ENCODE measurements around the gene SLC25A41.

The SLC25A41 gene

DNA sequence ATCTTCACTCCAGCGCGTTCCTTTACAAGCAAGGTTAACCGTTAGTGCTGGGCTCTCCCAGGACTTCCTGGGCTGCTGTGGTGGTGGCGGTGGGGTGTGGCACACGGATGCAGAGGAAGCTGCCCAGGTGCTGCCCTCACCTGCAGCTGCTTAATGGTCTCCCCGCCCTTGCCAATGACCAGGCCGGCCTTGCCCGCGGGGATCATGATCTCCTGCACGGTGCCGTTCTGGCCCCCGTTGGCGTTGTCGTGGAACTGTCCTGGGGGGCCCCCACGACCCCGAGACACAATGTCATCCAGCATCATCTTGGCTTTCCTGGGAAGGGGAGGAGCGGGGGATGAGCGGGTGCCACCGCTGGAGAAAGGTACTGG is 15.0 kb downstream of the SLC25A41 start:
- Histone ChIP-seq H3K79me2 (ENCODE audit: insufficient read depth, low read length) (peaks cover 37% of the 10 kb centered on the region), H3K9ac (ENCODE audit: low read length) (no peak overlapping the region), H4K20me1 (ENCODE audit: insufficient read depth, low read length) (no peaks in the 10 kb centered on the region), H3K4me2 (ENCODE audit: low read length) (no peak overlapping the region), H3F3A (ENCODE audit: insufficient read depth, low read length) (no peaks in the 10 kb centered on the region), H3K36me3 (ENCODE audit: insufficient read depth, low read length) (peaks cover 95% of the 10 kb centered on the region), H2AFZ (ENCODE audit: low read length) (no peak overlapping the region), H3K27me3 (ENCODE audit: insufficient read depth, low read length) (no peaks in the 10 kb centered on the region), H3K9me2 (ENCODE audit: low read depth, low read length) (no peaks in the 10 kb centered on the region), H3K9me3 (ENCODE audit: low read length) (no peaks in the 10 kb centered on the region), H3K4me3 (ENCODE audit: low read depth, low read length, poor library complexity, severe bottlenecking) (no peak overlapping the region), H3K4me1 (ENCODE audit: insufficient read depth, low read length, severe bottlenecking) (peaks cover 16% of the 10 kb centered on the region), H3K27ac (ENCODE audit: low read depth, low read length, poor library complexity, severe bottlenecking) (no peak overlapping the region)
- TF ChIP-seq EZH2 (IDR thresholded peaks at IDR 0.05; ENCODE audit: borderline replicate concordance, low read length) = no peak
- TF ChIP-seq, protein P1, sequence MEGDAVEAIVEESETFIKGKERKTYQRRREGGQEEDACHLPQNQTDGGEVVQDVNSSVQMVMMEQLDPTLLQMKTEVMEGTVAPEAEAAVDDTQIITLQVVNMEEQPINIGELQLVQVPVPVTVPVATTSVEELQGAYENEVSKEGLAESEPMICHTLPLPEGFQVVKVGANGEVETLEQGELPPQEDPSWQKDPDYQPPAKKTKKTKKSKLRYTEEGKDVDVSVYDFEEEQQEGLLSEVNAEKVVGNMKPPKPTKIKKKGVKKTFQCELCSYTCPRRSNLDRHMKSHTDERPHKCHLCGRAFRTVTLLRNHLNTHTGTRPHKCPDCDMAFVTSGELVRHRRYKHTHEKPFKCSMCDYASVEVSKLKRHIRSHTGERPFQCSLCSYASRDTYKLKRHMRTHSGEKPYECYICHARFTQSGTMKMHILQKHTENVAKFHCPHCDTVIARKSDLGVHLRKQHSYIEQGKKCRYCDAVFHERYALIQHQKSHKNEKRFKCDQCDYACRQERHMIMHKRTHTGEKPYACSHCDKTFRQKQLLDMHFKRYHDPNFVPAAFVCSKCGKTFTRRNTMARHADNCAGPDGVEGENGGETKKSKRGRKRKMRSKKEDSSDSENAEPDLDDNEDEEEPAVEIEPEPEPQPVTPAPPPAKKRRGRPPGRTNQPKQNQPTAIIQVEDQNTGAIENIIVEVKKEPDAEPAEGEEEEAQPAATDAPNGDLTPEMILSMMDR (IDR thresholded peaks at IDR 0.05; ENCODE audit: low read length) = no peak

DNA sequence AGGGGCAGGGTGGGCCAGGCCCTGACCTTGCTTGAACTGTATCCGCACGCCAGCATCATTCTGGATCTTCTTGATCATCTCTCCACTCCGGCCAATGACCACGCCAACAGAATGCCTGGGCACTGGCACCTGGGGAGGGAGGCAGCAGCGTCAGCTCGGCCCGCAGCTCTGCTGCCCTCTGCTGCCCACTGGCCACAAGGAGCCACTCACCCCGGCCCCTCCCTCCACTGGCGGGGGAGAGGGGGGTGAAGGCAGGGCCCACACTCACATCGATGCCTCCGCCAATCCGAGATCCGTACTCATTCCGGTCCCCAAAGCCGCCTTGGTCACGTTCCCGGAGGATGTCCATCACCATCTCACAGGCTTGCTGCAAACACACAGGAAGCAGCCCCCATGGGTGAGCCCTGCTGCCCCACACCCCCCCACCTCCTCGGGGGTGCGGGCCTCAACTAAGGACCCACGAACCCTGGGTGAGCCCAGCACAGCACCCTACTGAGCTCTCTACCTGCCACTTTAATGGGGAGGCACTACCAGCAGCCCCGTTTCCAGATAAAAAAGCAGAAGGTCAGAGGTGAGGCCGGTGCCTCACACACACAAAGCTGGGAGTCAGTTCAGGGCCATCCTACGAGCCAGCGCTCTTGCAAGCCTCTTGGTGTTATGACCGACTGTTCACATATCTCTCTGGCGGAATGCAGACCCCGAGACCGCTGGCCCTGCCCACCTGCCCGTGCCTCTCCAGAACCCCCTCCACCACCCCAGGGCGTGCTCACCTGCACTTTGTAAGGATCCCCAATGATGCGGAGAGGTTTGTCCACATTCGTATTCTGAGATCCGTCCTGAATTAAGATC is 15.6 kb downstream of the SLC25A41 start:
- Histone ChIP-seq H3K9ac (ENCODE audit: low read length) (no peak overlapping the region), H3K4me3 (ENCODE audit: low read depth, low read length, poor library complexity, severe bottlenecking) (no peak overlapping the region), H3K27me3 (ENCODE audit: insufficient read depth, low read length) (no peaks in the 10 kb centered on the region), H3K4me1 (ENCODE audit: insufficient read depth, low read length, severe bottlenecking) (peaks cover 10% of the 10 kb centered on the region), H3K36me3 (ENCODE audit: insufficient read depth, low read length) (peaks cover 94% of the 10 kb centered on the region), H3K4me2 (ENCODE audit: low read length) (no peak overlapping the region), H4K20me1 (ENCODE audit: insufficient read depth, low read length) (no peaks in the 10 kb centered on the region), H2AFZ (ENCODE audit: low read length) (no peak overlapping the region), H3K9me3 (ENCODE audit: low read length) (no peaks in the 10 kb centered on the region), H3K79me2 (ENCODE audit: insufficient read depth, low read length) (peaks cover 31% of the 10 kb centered on the region), H3F3A (ENCODE audit: insufficient read depth, low read length) (no peaks in the 10 kb centered on the region), H3K27ac (ENCODE audit: low read depth, low read length, poor library complexity, severe bottlenecking) (no peak overlapping the region), H3K9me2 (ENCODE audit: low read depth, low read length) (no peaks in the 10 kb centered on the region)
- TF ChIP-seq EZH2 (IDR thresholded peaks at IDR 0.05; ENCODE audit: borderline replicate concordance, low read length) = no peak

DNA sequence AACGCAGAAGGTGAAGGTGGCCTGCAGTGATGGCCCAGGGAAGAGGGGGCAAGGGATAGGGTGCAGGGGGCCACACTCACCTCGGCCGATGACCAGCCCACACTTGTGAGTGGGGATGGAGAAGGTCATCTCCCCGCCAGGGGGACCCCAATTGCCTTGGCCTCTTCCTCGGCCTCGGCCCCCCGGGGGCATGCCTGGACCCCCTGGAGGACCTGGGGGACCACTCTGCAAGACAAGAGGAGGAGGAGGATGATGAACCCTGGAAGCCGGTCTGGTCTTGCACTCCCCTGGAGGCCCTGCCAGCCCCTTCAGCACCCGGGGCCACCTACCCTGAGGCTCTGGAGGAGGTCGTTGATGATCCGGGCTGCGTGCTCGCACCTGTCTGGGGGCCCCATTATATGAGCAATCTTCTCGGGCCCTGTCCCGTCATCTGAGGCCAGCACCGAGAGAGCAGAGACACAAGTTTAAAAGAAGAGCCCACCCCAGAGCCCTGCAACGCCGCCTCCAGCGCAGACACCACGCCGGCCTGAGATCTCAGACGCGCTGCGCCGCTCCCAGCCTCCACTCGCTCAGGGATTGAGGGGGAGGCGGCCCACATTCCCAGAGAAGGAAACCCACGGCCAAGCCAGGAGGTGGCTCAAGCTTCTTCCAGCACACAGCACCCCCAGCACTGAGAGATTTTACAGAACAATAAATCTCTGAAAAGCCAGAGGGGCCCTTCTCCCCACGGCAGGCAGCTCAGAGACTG is 16.7 kb downstream of the SLC25A41 start:
- Histone ChIP-seq H3K4me1 (ENCODE audit: insufficient read depth, low read length, severe bottlenecking) (no peaks in the 10 kb centered on the region), H3K9me3 (ENCODE audit: low read length) (no peaks in the 10 kb centered on the region), H3K9me2 (ENCODE audit: low read depth, low read length) (no peaks in the 10 kb centered on the region), H3K4me3 (ENCODE audit: low read depth, low read length, poor library complexity, severe bottlenecking) (no peak overlapping the region), H3K27ac (ENCODE audit: low read depth, low read length, poor library complexity, severe bottlenecking) (no peak overlapping the region), H4K20me1 (ENCODE audit: insufficient read depth, low read length) (no peaks in the 10 kb centered on the region), H3K79me2 (ENCODE audit: insufficient read depth, low read length) (peaks cover 20% of the 10 kb centered on the region), H3K27me3 (ENCODE audit: insufficient read depth, low read length) (no peaks in the 10 kb centered on the region), H3K4me2 (ENCODE audit: low read length) (no peak overlapping the region), H3K36me3 (ENCODE audit: insufficient read depth, low read length) (peaks cover 84% of the 10 kb centered on the region), H3K9ac (ENCODE audit: low read length) (no peak overlapping the region), H3F3A (ENCODE audit: insufficient read depth, low read length) (no peaks in the 10 kb centered on the region), H2AFZ (ENCODE audit: low read length) (no peak overlapping the region)
- TF ChIP-seq, protein P1 (IDR thresholded peaks at IDR 0.05; ENCODE audit: low read length) = no peak
